GM12864 (cell line): Measurements from ENCODE around the gene DUSP22.
A peak's percentile ranks its signal among the peaks of the same experiment; 100 is the strongest.
"Not testable (repeated sequence)": the region's sequence is repeated elsewhere in the genome, so short reads cannot be mapped to it uniquely, and the experiment has no call there.

ENCODE experiments used
- DNase-seq: peaks from one replicate; pipeline ENCODE4 v3.0.0-alpha.2; 2011; ENCODE audit warnings: low read depth
- H3K4me3 ChIP-seq: 2 replicates; pipeline ENCODE4 v1.5.1; 2011; ENCODE audit warnings: mild to moderate bottlenecking, low read depth, low read length, control low read depth
- CTCF ChIP-seq: IDR thresholded peaks from 2 replicates; pipeline ENCODE4 v1.5.1; 2011; ENCODE audit warnings: low read depth, mild to moderate bottlenecking, moderate library complexity, low read length, control low read depth, inconsistent platforms; ENCODE audit errors: missing control alignments

DUSP22 gene

GRCh38 chr6:322259-322930, 30.1 kb downstream of the DUSP22 start:
- no peak for DNase-seq
- peak; percentile 77 for TF ChIP-seq CTCF
- no peak overlapping the region for H3K4me3 ChIP-seq

- H3K4me3 ChIP-seq = no peak overlapping the region
- TF ChIP-seq CTCF = no peak
- DNase-seq = peak; percentile 81
Observed at GRCh38 chr6:322940-323729, 30.8 kb downstream of the DUSP22 start.

- TF ChIP-seq CTCF = no peak
- H3K4me3 ChIP-seq = no peak overlapping the region
- no peak for DNase-seq
Observed at GRCh38 chr6:323730-324088, 31.4 kb downstream of the DUSP22 start.

GRCh38 chr6:324116-324728, 31.9 kb downstream of the DUSP22 start:
- H3K4me3 ChIP-seq = no peak overlapping the region
- no peak for DNase-seq
- TF ChIP-seq CTCF = no peak

- no peak for TF ChIP-seq CTCF
- no peak overlapping the region for H3K4me3 ChIP-seq
Observed at GRCh38 chr6:324729-325125, 32.4 kb downstream of the DUSP22 start.

GRCh38 chr6:325161-325860, 33.0 kb downstream of the DUSP22 start:
- H3K4me3 ChIP-seq = not testable (repeated sequence)

More at GRCh38 chr6:324729-325125, 32.4 kb downstream of the DUSP22 start:
- DNase-seq = no peak

GRCh38 chr6:326066-326465, 33.8 kb downstream of the DUSP22 start:
- not testable (repeated sequence) for DNase-seq, H3K4me3 ChIP-seq

More at GRCh38 chr6:325161-325860, 33.0 kb downstream of the DUSP22 start:
- DNase-seq = not testable (repeated sequence)
